AG10803 (cell line): ENCODE data around the gene GJB5.
"Not testable (repeated sequence)": the region's sequence is repeated elsewhere in the genome, so short reads cannot be mapped to it uniquely, and the experiment has no call there.

Experiments used
- DNase-seq: peaks from one replicate; pipeline ENCODE4 v3.0.0; 2010; ENCODE audit warnings: low read depth
- H3K4me3 ChIP-seq: 2 replicates; pipeline ENCODE4 v1.5.1; 2011; ENCODE audit warnings: mild to moderate bottlenecking, low read length, control low read depth
- TF ChIP-seq, protein P1 (sequence below): conservative IDR thresholded peaks from 2 replicates; pipeline ENCODE4 v1.5.1; 2011; ENCODE audit warnings: mild to moderate bottlenecking, low read length, control low read depth, inconsistent platforms

The GJB5 gene

GRCh38 chr1:34762474-34763141 is 7.8 kb downstream of the GJB5 start:
- no peak for DNase-seq
- TF ChIP-seq, protein P1, sequence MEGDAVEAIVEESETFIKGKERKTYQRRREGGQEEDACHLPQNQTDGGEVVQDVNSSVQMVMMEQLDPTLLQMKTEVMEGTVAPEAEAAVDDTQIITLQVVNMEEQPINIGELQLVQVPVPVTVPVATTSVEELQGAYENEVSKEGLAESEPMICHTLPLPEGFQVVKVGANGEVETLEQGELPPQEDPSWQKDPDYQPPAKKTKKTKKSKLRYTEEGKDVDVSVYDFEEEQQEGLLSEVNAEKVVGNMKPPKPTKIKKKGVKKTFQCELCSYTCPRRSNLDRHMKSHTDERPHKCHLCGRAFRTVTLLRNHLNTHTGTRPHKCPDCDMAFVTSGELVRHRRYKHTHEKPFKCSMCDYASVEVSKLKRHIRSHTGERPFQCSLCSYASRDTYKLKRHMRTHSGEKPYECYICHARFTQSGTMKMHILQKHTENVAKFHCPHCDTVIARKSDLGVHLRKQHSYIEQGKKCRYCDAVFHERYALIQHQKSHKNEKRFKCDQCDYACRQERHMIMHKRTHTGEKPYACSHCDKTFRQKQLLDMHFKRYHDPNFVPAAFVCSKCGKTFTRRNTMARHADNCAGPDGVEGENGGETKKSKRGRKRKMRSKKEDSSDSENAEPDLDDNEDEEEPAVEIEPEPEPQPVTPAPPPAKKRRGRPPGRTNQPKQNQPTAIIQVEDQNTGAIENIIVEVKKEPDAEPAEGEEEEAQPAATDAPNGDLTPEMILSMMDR: no peak
- no peak overlapping the region for H3K4me3 ChIP-seq

- TF ChIP-seq, protein P1: no peak
- peak; percentile 23 for DNase-seq
- H3K4me3 ChIP-seq: no peak overlapping the region
Observed at GRCh38 chr1:34763142-34763781, 8.4 kb downstream of the GJB5 start.

DNA sequence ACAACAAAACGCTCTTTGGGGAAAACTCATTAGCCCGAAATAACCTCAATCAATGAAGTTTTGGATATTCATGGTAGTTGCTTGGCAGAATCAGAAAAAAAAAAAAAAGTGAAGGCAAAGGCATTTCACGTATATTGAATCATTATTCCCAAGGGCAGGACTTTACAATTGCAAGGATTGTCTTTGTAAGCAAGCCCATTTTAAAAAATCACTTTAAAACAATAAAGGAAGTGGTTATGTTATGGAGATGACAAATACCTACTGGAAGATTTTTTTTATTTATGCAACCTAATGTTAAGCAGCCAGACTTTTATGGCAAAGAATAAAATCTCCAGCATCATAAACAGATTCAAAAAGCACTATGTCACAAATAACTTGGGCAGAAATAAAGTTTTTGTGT is 14.0 kb downstream of the GJB5 start:
- TF ChIP-seq, protein P1: no peak
- H3K4me3 ChIP-seq: no peak overlapping the region
- no peak for DNase-seq

DNA sequence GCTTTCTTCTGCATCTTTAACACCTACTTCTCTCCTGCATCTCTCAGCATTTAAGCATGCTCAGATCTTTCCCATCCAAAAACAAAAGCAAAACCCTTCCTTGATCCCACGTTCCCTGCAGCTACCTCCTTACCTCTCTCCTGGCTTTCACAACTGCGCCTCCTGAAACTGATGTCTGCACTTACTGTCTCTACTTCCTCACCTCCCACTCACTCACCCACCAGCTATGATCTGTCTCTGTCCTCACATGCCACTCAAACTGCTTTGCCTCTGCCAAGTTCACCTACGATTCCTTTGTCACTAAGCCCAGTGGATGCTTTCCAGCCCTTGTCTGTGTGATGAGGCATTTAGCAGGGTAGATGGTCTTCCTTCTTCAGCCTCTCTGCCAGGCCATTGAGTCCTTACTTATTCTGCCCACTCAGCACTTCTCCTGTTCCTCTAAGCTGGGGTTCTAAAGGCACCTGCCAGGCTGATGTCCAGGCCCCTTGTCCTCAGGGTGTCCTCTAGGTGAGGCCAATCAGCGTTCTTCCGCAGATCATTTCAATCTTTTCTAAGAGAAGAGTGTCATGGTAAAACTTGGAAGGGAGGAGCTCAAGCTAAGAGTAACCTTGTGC is 16.2 kb downstream of the GJB5 start:
- H3K4me3 ChIP-seq: no peak overlapping the region
- no peak for DNase-seq
- TF ChIP-seq, protein P1: no peak

GRCh38 chr1:34771573-34772371 is 16.9 kb downstream of the GJB5 start:
- TF ChIP-seq, protein P1: no peak
- H3K4me3 ChIP-seq: no peak overlapping the region
- no peak for DNase-seq

DNA sequence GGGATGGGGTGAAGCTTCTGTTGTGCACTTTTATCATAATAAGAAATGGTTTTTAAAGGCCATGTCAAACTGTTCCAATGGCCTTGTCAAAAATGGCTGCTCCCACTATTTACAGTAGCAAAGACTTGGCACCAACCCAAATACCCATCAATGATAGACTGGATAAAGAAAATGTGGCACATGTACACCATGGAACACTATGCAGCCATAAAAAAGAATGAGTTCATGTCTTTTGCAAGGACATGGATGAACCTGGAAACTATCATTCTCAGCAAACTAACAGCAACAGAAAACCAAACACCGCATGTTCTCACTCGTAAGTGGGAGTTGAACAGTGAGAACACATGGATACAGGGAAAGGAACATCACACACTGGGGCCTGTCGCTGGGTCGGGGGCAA is 18.3 kb downstream of the GJB5 start:
- DNase-seq: not testable (repeated sequence)

DNA sequence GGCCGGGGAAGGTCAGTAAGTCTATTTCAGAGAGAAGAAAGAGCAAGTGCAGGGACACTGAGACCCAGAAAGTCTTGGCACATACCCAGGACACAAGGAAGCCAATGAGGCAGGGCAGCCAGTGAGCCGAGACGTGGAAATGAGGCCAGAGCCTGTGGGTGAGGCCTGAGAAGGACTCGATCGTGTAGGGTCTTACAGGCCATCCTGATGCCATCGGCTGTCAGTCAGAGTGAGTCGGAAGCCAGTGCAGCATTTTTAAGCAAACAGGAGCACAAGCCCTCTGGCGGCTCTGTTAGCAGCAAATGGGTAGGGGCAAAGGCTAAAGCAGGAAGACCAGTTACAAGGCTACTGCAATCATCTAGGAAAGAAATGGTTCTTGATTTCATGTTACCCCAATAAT is 20.1 kb downstream of the GJB5 start:
- no peak for DNase-seq
- TF ChIP-seq, protein P1: no peak
- no peak overlapping the region for H3K4me3 ChIP-seq

More for the DNA sequence above, 18.3 kb downstream of the GJB5 start:
- not testable (repeated sequence) for H3K4me3 ChIP-seq
